ENCODE measurements around the gene NADK. TPM values are rescaled to one million over a fixed set of nuclear protein-coding genes. Genes with fewer than 3 reads are reported as not detected.

Gene NADK
- total and polyA plus RNA-seq, 2 of the 13 experiments (the other 11 are each of a cell fraction or from before 2014, with no cell fraction given): 56.6 to 60.1 TPM

DNA sequence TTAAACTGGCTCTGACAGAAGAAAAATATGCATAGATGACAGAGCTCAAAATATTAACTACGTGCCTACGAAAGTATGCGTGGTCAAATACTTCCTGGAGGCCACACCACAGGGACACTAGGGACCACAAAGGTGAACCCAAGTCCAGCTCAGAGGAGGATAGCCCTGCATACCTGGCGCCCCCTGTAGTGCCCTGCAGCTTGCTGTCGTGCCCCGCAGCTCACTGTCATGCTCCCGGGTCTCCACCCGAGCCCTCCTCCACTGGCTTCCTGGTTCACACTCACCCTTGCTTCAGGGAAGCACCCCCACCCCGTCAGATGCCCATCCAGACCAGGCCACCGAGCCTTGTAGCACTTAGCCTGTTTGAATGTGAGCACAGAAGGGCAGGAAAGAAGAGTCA, 16.7 kb upstream of the NADK start:
- ChIA-PET POLR2A (no interaction called here), CTCF (ENCODE audit: low intra/inter-chr PET ratio, low total read pairs) (no interaction called here)
- Histone ChIP-seq H3K27me3 (ENCODE audit: control insufficient read depth in 1 of 2, insufficient read depth in 2 of 2, low read length in 2 of 2) (no peaks in the 10 kb centered on the region), H3K4me1 (ENCODE audit: insufficient read depth, low read length) (no peaks in the 10 kb centered on the region), H3K27ac (ENCODE audit: extremely low read length, insufficient read depth, low read length) (no peak overlapping the region), H3K4me3 (replicated peaks in 1 of 3; ENCODE audit: insufficient read depth in 1 of 3, low read depth in 2 of 3, low read length in 3 of 3) (no peak overlapping the region), H3K79me2 (ENCODE audit: insufficient read depth, low read length) (peaks cover 4% of the 10 kb centered on the region), H3K9me3 (ENCODE audit: low read length) (no peaks in the 10 kb centered on the region), H3K36me3 (replicated peaks in 1 of 2; ENCODE audit: control insufficient read depth in 1 of 2, insufficient read depth in 2 of 2, low read length in 2 of 2) (peaks cover 46 to 75% of the 10 kb centered on the region in 2 experiments), H3K4me2 (ENCODE audit: low read depth, low read length) (no peak overlapping the region), H3K9ac (ENCODE audit: insufficient read depth, low read depth, low read length) (no peak overlapping the region), H2AFZ (ENCODE audit: low read length) (no peak overlapping the region), H4K20me1 (ENCODE audit: insufficient read depth, low read length) (no peaks in the 10 kb centered on the region)
- FAIRE-seq (no peak), DNase-seq (ENCODE audit: low spot score) (no peak), ATAC-seq (peak; percentile 54)
- in situ Hi-C loops (cut with HindIII; ENCODE audit: extremely low pct_ligation_motif_present, low pct_unique_long_range_greater_than_20kb): no loop called here
- WGBS (ENCODE audit: low lambda C conversion rate): 91% methylated on average over 10 of the region's 10 CpGs
- TF ChIP-seq, protein P1, sequence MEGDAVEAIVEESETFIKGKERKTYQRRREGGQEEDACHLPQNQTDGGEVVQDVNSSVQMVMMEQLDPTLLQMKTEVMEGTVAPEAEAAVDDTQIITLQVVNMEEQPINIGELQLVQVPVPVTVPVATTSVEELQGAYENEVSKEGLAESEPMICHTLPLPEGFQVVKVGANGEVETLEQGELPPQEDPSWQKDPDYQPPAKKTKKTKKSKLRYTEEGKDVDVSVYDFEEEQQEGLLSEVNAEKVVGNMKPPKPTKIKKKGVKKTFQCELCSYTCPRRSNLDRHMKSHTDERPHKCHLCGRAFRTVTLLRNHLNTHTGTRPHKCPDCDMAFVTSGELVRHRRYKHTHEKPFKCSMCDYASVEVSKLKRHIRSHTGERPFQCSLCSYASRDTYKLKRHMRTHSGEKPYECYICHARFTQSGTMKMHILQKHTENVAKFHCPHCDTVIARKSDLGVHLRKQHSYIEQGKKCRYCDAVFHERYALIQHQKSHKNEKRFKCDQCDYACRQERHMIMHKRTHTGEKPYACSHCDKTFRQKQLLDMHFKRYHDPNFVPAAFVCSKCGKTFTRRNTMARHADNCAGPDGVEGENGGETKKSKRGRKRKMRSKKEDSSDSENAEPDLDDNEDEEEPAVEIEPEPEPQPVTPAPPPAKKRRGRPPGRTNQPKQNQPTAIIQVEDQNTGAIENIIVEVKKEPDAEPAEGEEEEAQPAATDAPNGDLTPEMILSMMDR (CRISPR knock-in tag; IDR thresholded peaks at IDR 0.05): peak; percentile 38
- peak; percentile 56 for TF ChIP-seq AGO2 (optimal IDR thresholded peaks at IDR 0.05; ENCODE audit: low read depth, low read length)
- TF ChIP-seq, protein P2, sequence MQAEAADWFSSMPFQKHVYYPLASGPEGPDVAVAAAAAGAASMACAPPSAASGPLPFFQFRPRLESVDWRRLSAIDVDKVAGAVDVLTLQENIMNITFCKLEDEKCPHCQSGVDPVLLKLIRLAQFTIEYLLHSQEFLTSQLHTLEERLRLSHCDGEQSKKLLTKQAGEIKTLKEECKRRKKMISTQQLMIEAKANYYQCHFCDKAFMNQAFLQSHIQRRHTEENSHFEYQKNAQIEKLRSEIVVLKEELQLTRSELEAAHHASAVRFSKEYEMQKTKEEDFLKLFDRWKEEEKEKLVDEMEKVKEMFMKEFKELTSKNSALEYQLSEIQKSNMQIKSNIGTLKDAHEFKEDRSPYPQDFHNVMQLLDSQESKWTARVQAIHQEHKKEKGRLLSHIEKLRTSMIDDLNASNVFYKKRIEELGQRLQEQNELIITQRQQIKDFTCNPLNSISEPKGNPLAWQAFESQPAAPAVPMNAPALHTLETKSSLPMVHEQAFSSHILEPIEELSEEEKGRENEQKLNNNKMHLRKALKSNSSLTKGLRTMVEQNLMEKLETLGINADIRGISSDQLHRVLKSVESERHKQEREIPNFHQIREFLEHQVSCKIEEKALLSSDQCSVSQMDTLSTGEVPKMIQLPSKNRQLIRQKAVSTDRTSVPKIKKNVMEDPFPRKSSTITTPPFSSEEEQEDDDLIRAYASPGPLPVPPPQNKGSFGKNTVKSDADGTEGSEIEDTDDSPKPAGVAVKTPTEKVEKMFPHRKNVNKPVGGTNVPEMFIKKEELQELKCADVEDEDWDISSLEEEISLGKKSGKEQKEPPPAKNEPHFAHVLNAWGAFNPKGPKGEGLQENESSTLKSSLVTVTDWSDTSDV (CRISPR knock-in tag; IDR thresholded peaks at IDR 0.05): no peak
- TF ChIP-seq ZNF543 (CRISPR knock-in tag; IDR thresholded peaks at IDR 0.05): no peak
- BruUV-seq (replicated peaks): no TSS peak
- intact Hi-C loops (cut with micrococcal nuclease; ENCODE audit: unreplicated experiment): no loop called here

Measured in HepG2 (cell line).